HepG2 (cell line): Measurements from ENCODE around the gene RPL39. TPM values are rescaled to one million over a fixed set of nuclear protein-coding genes. Genes with fewer than 3 reads are reported as not detected.
A peak's percentile ranks its signal among the peaks of the same experiment; 100 is the strongest.

Experiments
- ATAC-seq: fragments of 200-7000 bp; cut with Tn5 transposase; 3 replicates; pipeline ENCODE4 v1.9.1; 2020; ENCODE audit warnings: mild to moderate bottlenecking, moderate library complexity
- BruUV-seq: library from RNA; stranded (reverse); fragments of 400-500 nt; replicated peaks from 2 replicates; lab custom pipeline; 2021; lab: Mats Ljungman, UMichigan
- CTCF ChIA-PET: fragments of 300-600 bp; formaldehyde crosslinking; extraction: SDS; loops from one replicate; lab custom pipeline; 2021; ENCODE audit warnings: low total read pairs, inconsistent platforms, low intra/inter-chr PET ratio; lab: Yijun Ruan, JAX
- POLR2A ChIA-PET: fragments of 350-600 bp; sonication (Branson Sonifier 250); formaldehyde crosslinking; loops from one replicate; lab custom pipeline; 2020; ENCODE audit warnings: antibody characterized with exemption, inconsistent platforms; lab: Yijun Ruan, JAX
- DNase-seq: peaks from one replicate; pipeline ENCODE4 v3.0.0-alpha.2; 2015; ENCODE audit warnings: low spot score
- FAIRE-seq: peaks from 3 replicates; lab custom pipeline; 2011; peaks lifted over from hg19 to GRCh38; lab: Jason Lieb, UNC
- H2AFZ ChIP-seq: one replicate; pipeline ENCODE4 v1.6.1; 2011; ENCODE audit warnings: low read length, inconsistent platforms
- H3K27ac ChIP-seq: fragments of 300-600 bp; 3 replicates; pipeline ENCODE4 v1.8.0; 2011; ENCODE audit warnings: mixed run types, mild to moderate bottlenecking, mixed read lengths, low read length, inconsistent platforms; ENCODE audit not compliant: insufficient read depth; ENCODE audit errors: extremely low read length
- H3K27me3 ChIP-seq, 2 experiments: fragments of 200-600 bp in 1 of 2; 2 replicates in 1 of 2; 3 replicates in 1 of 2; pipeline versions ENCODE4 v1.6.0 to v1.8.0; 2011; ENCODE audit warnings: low read length in 2 of 2, mild to moderate bottlenecking in 2 of 2, moderate library complexity in 2 of 2, inconsistent platforms in 1 of 2; ENCODE audit not compliant: insufficient read depth in 2 of 2, control insufficient read depth in 1 of 2
- H3K36me3 ChIP-seq, 2 experiments: fragments of 200-600 bp in 1 of 2; replicated peaks in 1 of 2; 2 replicates in 1 of 2; 3 replicates in 1 of 2; pipeline versions ENCODE4 v1.5.1 to v1.8.0; 2011; ENCODE audit warnings: low read length in 2 of 2, inconsistent platforms in 1 of 2; ENCODE audit not compliant: insufficient read depth in 2 of 2, control insufficient read depth in 1 of 2
- H3K4me1 ChIP-seq: 2 replicates; pipeline ENCODE4 v1.5.1; 2012; ENCODE audit warnings: low read length, inconsistent platforms; ENCODE audit not compliant: insufficient read depth
- H3K4me2 ChIP-seq: 2 replicates; pipeline ENCODE4 v1.6.0; 2011; ENCODE audit warnings: low read depth, low read length, inconsistent platforms
- H3K4me3 ChIP-seq, 3 experiments: fragments of 200-600 bp in 1 of 3; sonication (generic), shearing (Covaris generic) in 1 of 3; replicated peaks in 1 of 3; 2 replicates each; pipeline ENCODE4 v1.5.1; 2011 to 2016; ENCODE audit warnings: low read length in 3 of 3, inconsistent platforms in 2 of 3, low read depth in 2 of 3, mild to moderate bottlenecking in 2 of 3, control low read depth in 1 of 3, mixed read lengths in 1 of 3; ENCODE audit not compliant: insufficient read depth in 1 of 3
- H3K79me2 ChIP-seq: one replicate; pipeline ENCODE4 v1.6.1; 2011; ENCODE audit warnings: low read length, inconsistent platforms; ENCODE audit not compliant: insufficient read depth
- H3K9ac ChIP-seq: 2 replicates; pipeline ENCODE4 v1.6.0; 2011; ENCODE audit warnings: mild to moderate bottlenecking, low read depth, low read length, inconsistent platforms; ENCODE audit not compliant: insufficient read depth
- H3K9me3 ChIP-seq: 2 replicates; pipeline ENCODE4 v1.5.1; 2012; ENCODE audit warnings: mild to moderate bottlenecking, low read length
- H4K20me1 ChIP-seq: 2 replicates; pipeline ENCODE4 v1.6.0; 2011; ENCODE audit warnings: inconsistent platforms, mild to moderate bottlenecking, low read length, moderate library complexity; ENCODE audit not compliant: insufficient read depth
- ATF3 ChIP-seq: sonication (generic); formaldehyde crosslinking; IDR thresholded peaks from 2 replicates; pipeline ENCODE4 v1.4.0; 2020; ENCODE audit warnings: missing genetic modification reagents
- ATF4 ChIP-seq, 2 experiments: fragments of 450-650 bp in 1 of 2; sonication (generic) in 1 of 2; formaldehyde crosslinking; IDR thresholded peaks; 2 replicates each; pipeline versions ENCODE4 v1.5.0 to v1.8.0; 2020 to 2022; ENCODE audit warnings: mild to moderate bottlenecking in 1 of 2, missing genetic modification reagents in 1 of 2
- CEBPB ChIP-seq: IDR thresholded peaks from 2 replicates; pipeline ENCODE4 v1.6.1; 2011; ENCODE audit warnings: low read depth, low read length, improper control_type of control experiment, borderline replicate concordance
- CEBPG ChIP-seq: IDR thresholded peaks from 2 replicates; pipeline ENCODE4 v1.6.1; 2016
- MED1 ChIP-seq: sonication (generic); formaldehyde crosslinking; IDR thresholded peaks from 2 replicates; pipeline ENCODE4 v1.4.0; 2020; ENCODE audit warnings: missing genetic modification reagents
- ZNF430 ChIP-seq: sonication (generic); formaldehyde crosslinking; IDR thresholded peaks from 2 replicates; pipeline ENCODE4 v1.9.0; 2021; ENCODE audit warnings: mild to moderate bottlenecking, missing genetic modification reagents
- ZNF629 ChIP-seq: sonication (generic); formaldehyde crosslinking; conservative IDR thresholded peaks from 2 replicates; pipeline ENCODE4 v1.5.0; 2020; ENCODE audit warnings: missing genetic modification reagents
- WGBS: methylation state at CpG from one replicate; pipeline ENCODE4 v1.1.6; 2017; ENCODE audit warnings: low lambda C conversion rate; 5-methylcytosine and 5-hydroxymethylcytosine counted together
- in situ Hi-C: cut with HindIII; loops from 2 replicates; pipeline ENCODE4 v1.10.0; 2017; ENCODE audit warnings: low pct_unique_long_range_greater_than_20kb; ENCODE audit not compliant: extremely low pct_ligation_motif_present
- intact Hi-C: fragments of 100-400 bp; cut with micrococcal nuclease; formaldehyde crosslinking; loops from one replicate; pipeline ENCODE4 v1.10.0; 2022; ENCODE audit not compliant: unreplicated experiment
- polyA plus RNA-seq, 8 experiments: library from polyadenylated mRNA; depleted of rRNA in 3 of 8; stranded (reverse) in 7 of 8; unstranded in 1 of 8; fragments of >200 nt; fragmentation: Illumina TruSeq in 4 of 8; extraction: Trizol in 4 of 8; gene quantifications; 2 replicates each; pipeline versions ENCODE4 v1.2.1 to v1.2.3, GENCODE V29; 2011 to 2016; ENCODE audit warnings: low read depth in 4 of 8, missing spikeins in 1 of 8, mixed read lengths in 1 of 8; ENCODE audit not compliant: insufficient read depth in 1 of 8
- total RNA-seq, 5 experiments: library from RNA; depleted of rRNA; stranded (reverse); fragments of >200 nt; fragmentation: Illumina TruSeq; extraction: Trizol; gene quantifications; 2 replicates each; pipeline ENCODE4 v1.2.3, GENCODE V29; 2016; ENCODE audit warnings: low read depth in 1 of 5
- TF ChIP-seq, protein P1 (sequence below): IDR thresholded peaks from 2 replicates; pipeline ENCODE4 v1.6.1; 2016; ENCODE audit warnings: low read depth, missing genetic modification reagents, missing compliant biosample characterization

Gene RPL39
- total and polyA plus RNA-seq, 2 of the 13 experiments (the other 11 are each of a cell fraction or from before 2014, with no cell fraction given), result 2,312 to 3,547 TPM

DNA sequence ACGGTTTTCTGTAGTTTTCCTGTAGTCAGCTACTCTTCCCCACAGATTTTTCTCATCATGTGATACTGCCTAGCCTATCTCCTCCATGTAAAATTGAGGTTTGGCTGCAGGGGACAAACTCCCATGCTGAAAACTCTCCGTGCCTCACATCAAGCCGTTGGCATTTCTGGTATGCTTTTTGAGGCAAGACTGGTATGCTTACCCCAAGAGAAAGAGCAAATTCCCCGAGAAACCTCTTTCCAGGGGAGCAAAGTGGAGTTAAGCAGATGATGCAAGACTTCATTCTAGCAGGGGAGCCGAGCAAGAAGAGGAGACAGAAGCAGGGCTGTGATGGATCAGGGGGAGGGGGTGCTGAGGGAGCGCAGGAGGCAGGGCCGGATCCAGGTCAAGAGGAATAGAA, 28.2 kb downstream of the RPL39 start:
- H3K4me3 ChIP-seq, result peak overlapping the region in 2 of 3 experiments; percentile 7 to 40; a peak in 3 of 6 replicates
- no peaks in the 10 kb centered on the region for H3K79me2 ChIP-seq
- TF ChIP-seq ATF3 (CRISPR knock-in tag) (0 out of 2 replicates have a peak, but pooled peaks have one; percentile 28), MED1 (CRISPR knock-in tag) (no peak), CEBPB (peak; percentile 39; the same call in 1 of the 2 replicates), ATF4 (CRISPR knock-in tag; IDR thresholded peaks at IDR 0.05) (peak in 1 of 2 experiments; percentile 79; a peak in 2 of 4 replicates), CEBPG (peak; percentile 68)
- TF ChIP-seq, all 625 proteins: peak for 4
- 8% methylated on average over 7 of the region's 7 CpGs for WGBS
- H4K20me1 ChIP-seq, result no peaks in the 10 kb centered on the region
- no peaks in the 10 kb centered on the region for H3K36me3 ChIP-seq
- peaks cover 26% of the 10 kb centered on the region for H3K4me1 ChIP-seq
- CTCF ChIA-PET, result no interaction called here
- in situ Hi-C loops (no loop called here), intact Hi-C loops (loop anchor here (2.0 kb wide), 1 partner anchor 18 kb away; no protein-coding TSS in a partner anchor)
- no peak overlapping the region for H3K27ac ChIP-seq
- H3K9ac ChIP-seq, result no peak overlapping the region
- no TSS peak for BruUV-seq
- H2AFZ ChIP-seq, result no peak overlapping the region
- no peaks in the 10 kb centered on the region for H3K27me3 ChIP-seq
- H3K4me2 ChIP-seq, result peak overlapping the region; percentile 70
- POLR2A ChIA-PET, result interaction anchor here (1.3 kb wide), 1 partner anchor 28 kb away, joined by 4 read pairs; the partner anchor contains the start of gene RPL39
- DNase-seq, result no peak
- no peaks in the 10 kb centered on the region for H3K9me3 ChIP-seq
- peak; percentile 21; the same call in 2 of the 3 replicates for ATAC-seq
- FAIRE-seq, result peak; percentile 56

- Histone ChIP-seq H3K4me3 (no peak overlapping the region; a peak in 1 of 6 replicates), H3K27me3 (no peaks in the 10 kb centered on the region), H4K20me1 (no peaks in the 10 kb centered on the region), H3K4me1 (peaks cover 26% of the 10 kb centered on the region), H3K9ac (no peak overlapping the region), H3K79me2 (no peaks in the 10 kb centered on the region), H3K9me3 (no peaks in the 10 kb centered on the region), H3K4me2 (peak overlapping the region; percentile 70), H3K36me3 (no peaks in the 10 kb centered on the region), H2AFZ (no peak overlapping the region), H3K27ac (no peak overlapping the region)
- ATAC-seq (no peak), DNase-seq (no peak), FAIRE-seq (no peak)
- in situ Hi-C loops (no loop called here), intact Hi-C loops (loop anchor here (2.0 kb wide), 1 partner anchor 18 kb away; no protein-coding TSS in a partner anchor)
- ChIA-PET CTCF (no interaction called here), POLR2A (interaction anchor here (0.6 kb wide), 1 partner anchor 107 kb away, joined by 3 read pairs; no protein-coding TSS in a partner anchor)
- no peak for TF ChIP-seq ZNF430 (CRISPR knock-in tag)
- peak; percentile 57 for TF ChIP-seq ZNF629
- TF ChIP-seq, protein P1, sequence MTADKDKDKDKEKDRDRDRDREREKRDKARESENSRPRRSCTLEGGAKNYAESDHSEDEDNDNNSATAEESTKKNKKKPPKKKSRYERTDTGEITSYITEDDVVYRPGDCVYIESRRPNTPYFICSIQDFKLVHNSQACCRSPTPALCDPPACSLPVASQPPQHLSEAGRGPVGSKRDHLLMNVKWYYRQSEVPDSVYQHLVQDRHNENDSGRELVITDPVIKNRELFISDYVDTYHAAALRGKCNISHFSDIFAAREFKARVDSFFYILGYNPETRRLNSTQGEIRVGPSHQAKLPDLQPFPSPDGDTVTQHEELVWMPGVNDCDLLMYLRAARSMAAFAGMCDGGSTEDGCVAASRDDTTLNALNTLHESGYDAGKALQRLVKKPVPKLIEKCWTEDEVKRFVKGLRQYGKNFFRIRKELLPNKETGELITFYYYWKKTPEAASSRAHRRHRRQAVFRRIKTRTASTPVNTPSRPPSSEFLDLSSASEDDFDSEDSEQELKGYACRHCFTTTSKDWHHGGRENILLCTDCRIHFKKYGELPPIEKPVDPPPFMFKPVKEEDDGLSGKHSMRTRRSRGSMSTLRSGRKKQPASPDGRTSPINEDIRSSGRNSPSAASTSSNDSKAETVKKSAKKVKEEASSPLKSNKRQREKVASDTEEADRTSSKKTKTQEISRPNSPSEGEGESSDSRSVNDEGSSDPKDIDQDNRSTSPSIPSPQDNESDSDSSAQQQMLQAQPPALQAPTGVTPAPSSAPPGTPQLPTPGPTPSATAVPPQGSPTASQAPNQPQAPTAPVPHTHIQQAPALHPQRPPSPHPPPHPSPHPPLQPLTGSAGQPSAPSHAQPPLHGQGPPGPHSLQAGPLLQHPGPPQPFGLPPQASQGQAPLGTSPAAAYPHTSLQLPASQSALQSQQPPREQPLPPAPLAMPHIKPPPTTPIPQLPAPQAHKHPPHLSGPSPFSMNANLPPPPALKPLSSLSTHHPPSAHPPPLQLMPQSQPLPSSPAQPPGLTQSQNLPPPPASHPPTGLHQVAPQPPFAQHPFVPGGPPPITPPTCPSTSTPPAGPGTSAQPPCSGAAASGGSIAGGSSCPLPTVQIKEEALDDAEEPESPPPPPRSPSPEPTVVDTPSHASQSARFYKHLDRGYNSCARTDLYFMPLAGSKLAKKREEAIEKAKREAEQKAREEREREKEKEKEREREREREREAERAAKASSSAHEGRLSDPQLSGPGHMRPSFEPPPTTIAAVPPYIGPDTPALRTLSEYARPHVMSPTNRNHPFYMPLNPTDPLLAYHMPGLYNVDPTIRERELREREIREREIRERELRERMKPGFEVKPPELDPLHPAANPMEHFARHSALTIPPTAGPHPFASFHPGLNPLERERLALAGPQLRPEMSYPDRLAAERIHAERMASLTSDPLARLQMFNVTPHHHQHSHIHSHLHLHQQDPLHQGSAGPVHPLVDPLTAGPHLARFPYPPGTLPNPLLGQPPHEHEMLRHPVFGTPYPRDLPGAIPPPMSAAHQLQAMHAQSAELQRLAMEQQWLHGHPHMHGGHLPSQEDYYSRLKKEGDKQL (CRISPR knock-in tag), result no peak
- WGBS, result 41% methylated on average over 3 of the region's 3 CpGs
- BruUV-seq, result no TSS peak
Observed at GRCh38 chrX:119762718-119763117, 28.7 kb downstream of the RPL39 start.
